ENCODE measurements around the gene TLCD1.

Gene TLCD1

DNA sequence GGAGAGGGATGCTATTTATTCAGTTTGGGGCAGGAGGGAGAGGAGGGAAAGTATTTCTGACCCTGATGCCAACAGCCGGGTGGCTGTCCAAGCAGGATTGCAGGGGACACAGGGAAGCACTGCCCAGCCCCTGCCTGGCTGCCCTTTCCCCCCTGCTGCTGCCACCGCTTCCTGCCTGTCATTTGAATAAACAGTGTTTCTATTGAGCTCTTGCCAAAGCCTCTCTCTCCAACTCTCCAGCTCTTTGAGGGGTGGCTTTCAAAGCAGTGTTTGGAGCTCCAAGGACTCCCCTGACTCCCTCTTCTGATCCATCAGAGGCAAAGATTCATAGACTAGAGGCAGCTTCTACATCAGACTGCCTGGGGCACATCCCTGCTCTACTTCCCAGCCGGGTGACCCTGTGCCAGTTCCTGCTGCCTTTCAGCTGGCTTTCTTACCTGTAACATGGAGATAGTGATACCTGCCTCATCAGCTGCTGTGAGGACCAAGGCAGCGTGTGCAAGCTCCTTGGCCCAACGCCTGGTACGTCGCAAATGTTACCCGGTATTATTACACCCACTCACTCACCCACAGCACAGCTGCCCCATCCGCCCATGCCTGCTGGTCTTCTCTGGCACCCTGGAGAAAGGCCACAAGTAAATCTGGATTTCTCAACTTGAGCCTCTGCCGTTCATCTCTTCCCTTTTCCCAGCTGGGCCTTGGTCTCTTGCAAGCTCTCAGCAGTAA, 23.8 kb downstream of the TLCD1 start:
- TF ChIP-seq, protein P1, sequence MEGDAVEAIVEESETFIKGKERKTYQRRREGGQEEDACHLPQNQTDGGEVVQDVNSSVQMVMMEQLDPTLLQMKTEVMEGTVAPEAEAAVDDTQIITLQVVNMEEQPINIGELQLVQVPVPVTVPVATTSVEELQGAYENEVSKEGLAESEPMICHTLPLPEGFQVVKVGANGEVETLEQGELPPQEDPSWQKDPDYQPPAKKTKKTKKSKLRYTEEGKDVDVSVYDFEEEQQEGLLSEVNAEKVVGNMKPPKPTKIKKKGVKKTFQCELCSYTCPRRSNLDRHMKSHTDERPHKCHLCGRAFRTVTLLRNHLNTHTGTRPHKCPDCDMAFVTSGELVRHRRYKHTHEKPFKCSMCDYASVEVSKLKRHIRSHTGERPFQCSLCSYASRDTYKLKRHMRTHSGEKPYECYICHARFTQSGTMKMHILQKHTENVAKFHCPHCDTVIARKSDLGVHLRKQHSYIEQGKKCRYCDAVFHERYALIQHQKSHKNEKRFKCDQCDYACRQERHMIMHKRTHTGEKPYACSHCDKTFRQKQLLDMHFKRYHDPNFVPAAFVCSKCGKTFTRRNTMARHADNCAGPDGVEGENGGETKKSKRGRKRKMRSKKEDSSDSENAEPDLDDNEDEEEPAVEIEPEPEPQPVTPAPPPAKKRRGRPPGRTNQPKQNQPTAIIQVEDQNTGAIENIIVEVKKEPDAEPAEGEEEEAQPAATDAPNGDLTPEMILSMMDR (IDR thresholded peaks at IDR 0.05): no peak

DNA sequence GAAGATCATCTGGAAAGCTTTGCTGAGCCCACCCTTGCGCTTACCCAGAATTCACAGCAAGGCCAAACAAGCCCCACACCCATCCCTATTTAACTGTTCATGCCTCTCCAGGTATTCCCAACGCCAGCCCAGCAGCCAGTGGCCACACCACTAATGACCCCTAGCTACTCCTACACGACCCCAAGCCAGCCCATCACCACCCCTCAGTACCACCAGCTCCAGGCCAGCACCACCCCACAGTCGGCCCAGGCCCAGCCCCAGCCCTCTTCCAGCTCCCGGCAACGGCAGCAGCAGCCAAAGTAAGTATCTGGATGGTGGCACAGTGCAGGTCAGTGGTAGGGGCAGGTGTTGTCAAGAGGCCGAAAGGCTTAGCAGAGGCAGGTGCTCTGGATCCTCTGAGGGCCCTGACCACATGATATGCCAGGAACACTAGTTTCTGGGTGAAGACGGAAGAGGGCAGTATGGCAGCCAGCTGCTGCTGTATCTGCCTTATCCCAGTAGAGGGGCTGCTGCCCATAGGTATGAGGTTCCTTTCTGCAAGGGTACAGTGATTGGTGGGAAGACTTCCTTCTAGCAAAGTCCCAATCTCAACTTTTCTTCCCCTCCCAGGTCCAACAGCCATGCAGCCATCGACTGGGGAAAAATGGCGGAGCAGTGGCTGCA, 25.1 kb downstream of the TLCD1 start:
- TF ChIP-seq, protein P1 (IDR thresholded peaks at IDR 0.05): no peak

DNA sequence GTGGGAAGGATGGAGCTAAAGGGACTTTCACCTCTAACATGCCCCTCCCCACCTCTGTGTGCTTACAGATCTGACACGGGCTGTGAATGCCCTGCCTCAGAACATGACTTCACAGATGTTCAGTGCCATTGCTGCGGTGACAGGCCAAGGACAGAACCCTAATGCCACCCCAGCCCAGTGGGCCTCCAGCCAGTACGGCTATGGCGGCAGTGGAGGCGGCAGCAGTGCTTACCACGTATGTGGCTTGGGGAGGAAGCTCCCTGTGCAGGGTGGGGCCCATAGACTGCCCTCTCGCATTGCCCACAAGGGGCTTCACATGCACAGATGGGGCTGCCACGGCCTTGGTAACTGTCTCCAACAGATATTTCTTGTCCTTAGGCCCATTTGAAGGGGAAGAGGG, 25.8 kb downstream of the TLCD1 start:
- TF ChIP-seq, protein P1 (IDR thresholded peaks at IDR 0.05): no peak

DNA sequence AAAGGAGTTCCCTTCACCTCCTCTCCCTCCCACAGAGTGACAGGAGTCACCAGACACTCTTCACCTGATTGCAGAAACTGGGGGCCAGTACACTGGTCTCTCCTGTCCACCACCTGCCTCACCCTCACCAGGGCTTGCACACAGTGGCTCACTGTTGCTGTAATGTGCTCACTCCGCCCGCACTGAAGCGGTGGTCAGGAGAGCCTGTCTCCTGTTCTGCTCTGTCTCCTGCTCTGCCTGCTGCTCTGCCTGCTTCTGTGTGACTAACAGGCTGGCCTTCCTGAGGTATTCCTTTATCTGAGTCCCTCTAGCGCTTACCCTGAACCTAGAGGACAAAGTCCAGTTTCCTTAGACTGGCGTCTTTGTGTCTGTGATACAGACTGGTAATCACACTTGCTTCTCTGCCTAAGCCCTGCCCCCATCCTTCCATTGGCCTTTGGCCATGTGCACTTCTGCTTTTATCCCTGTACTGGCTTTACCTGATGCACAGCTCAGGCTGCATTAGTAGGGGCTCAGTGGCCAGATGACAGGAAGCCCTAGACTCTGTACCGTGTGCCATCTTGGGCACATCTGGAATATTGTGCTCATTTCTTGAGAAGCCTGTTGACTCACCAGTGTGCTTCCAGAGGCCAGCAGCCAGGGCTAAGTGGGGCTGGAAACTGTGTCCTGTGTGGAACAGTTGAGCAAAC, 27.6 kb downstream of the TLCD1 start:
- TF ChIP-seq, protein P1 (IDR thresholded peaks at IDR 0.05): no peak

DNA sequence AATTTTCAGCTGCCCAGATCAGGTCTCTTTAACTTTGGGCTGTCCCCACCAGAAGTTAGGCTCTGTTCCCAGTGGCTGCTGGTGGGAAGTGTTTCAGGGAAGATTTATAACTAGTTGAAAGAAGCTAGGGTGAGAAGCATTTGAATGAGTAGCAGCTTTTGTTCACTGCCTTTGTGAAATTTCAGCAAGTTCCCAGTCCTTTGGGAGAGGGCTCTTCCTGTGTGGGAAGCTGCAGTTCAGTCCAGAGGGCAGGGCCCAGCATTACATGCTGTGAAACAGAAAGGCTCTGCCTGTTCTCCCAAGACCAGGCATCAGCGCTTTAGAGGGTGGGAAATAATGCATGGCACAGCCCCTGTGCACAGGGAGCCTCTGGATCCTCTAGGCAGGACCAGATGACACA, 32.2 kb downstream of the TLCD1 start:
- TF ChIP-seq, protein P1 (IDR thresholded peaks at IDR 0.05): no peak

DNA sequence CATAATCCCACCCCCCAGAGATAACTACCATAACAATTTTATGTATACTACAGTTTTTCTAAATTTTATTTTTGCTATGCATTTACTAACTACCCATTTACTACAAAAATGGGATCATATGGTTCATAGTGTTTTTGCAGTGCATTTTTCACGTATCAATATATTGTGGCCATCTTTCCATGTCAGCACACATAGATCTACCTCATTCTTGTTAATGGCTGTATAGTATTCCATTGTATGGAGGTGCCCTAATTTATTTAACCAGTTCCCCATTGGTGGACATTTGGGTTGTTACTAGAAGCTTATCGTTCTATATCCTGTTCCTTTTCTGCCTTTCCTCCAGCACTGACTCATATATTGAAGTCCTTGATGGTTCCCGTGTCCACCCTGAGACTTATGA, 37.0 kb downstream of the TLCD1 start:
- TF ChIP-seq, protein P1 (IDR thresholded peaks at IDR 0.05): no peak

DNA sequence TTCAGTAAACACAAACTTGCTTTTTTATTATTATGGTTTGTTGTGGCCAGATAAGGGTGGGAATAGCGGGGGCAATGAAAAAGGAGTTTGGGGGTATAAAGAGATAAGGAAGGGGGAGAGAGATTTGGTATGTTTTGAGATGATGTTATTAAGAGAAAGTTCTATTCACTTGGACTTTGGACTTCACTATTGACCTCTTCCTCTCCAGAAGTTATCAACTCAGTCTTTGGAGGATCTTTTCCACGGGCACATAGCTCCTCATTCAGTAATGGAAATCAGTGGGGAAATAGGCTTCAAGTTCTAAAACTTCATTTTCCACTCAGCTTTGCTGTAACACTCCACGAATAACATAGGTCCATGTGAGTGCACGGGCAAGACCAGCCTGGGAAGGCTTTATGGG, 37.6 kb downstream of the TLCD1 start:
- TF ChIP-seq, protein P1 (IDR thresholded peaks at IDR 0.05): no peak

Measured in LNCAP (cell line).